Heart right ventricle (tissue), 16 donors: ENCODE results near the gene DCAF8. TPM values are rescaled to one million over a fixed set of nuclear protein-coding genes. Genes with fewer than 3 reads are reported as not detected.

Experiments
- ATAC-seq, 8 donors: fragments of 200-7000 bp; cut with Tn5 transposase; one replicate each; pipeline ENCODE4 v1.9.1; 2020; ENCODE audit warnings: mild to moderate bottlenecking in 8 of 8, moderate library complexity in 8 of 8, moderate number of reproducible peaks in 1 of 8
- DNase-seq, 2 donors: peaks; one replicate each; pipeline ENCODE4 v3.0.0-alpha.2; 2020
- H3K27ac ChIP-seq, 10 donors: fragments of 200-600 bp; sonication (generic) in 2 of 10; one replicate each; pipeline versions ENCODE4 v1.5.0 to v1.8.0; 2020 to 2022; ENCODE audit warnings: mild to moderate bottlenecking in 3 of 10
- H3K27me3 ChIP-seq, 7 donors: fragments of 200-600 bp; one replicate each; pipeline ENCODE4 v1.8.0; 2021 to 2022; ENCODE audit warnings: mild to moderate bottlenecking in 2 of 7
- H3K36me3 ChIP-seq, 9 donors: fragments of 200-600 bp; sonication (generic) in 1 of 9; one replicate each; pipeline versions ENCODE4 v1.5.0 to v1.8.0; 2020 to 2022; ENCODE audit warnings: mild to moderate bottlenecking in 2 of 9
- H3K4me1 ChIP-seq, 9 donors: fragments of 200-600 bp; sonication (generic) in 1 of 9; one replicate each; pipeline versions ENCODE4 v1.5.0 to v1.8.0; 2020 to 2022; ENCODE audit warnings: mild to moderate bottlenecking in 4 of 9
- H3K4me3 ChIP-seq, 10 donors: fragments of 200-600 bp; sonication (generic) in 2 of 10; one replicate each; pipeline versions ENCODE4 v1.5.0 to v1.8.0; 2020 to 2022; ENCODE audit warnings: mild to moderate bottlenecking in 7 of 10, moderate library complexity in 2 of 10
- H3K9me3 ChIP-seq, 11 donors: fragments of 200-600 bp in 10 of 11; sonication (generic) in 2 of 11; one replicate each; pipeline versions ENCODE4 v1.5.0 to v1.8.0; 2013 to 2022; ENCODE audit warnings: mild to moderate bottlenecking in 2 of 11, control low read depth in 1 of 11, moderate library complexity in 1 of 11
- WGBS, 2 donors: extraction: QIAGEN DNeasy Blood & Tissue Kit; methylation state at CpG; one replicate each; pipeline ENCODE4 v1.1.7; 2013; ENCODE audit warnings: inconsistent platforms in 1 of 2; 5-methylcytosine and 5-hydroxymethylcytosine counted together
- intact Hi-C, 10 donors: fragments of 100-400 bp; cut with DNase I; formaldehyde crosslinking; loops; one replicate each; pipeline versions ENCODE4 v1.11.1 to v1.14.2; 2022
- polyA plus RNA-seq, 2 donors: library from polyadenylated mRNA; stranded (reverse); fragments of 200-250 nt; gene quantifications; one replicate each; pipeline ENCODE4 v1.2.3, GENCODE V29; 2013
- total RNA-seq, 10 donors: library from RNA; stranded (reverse); fragmentation: NEBNext Ultra II Directional in 3 of 10; extraction: Animal tissue kit (Norgen Biotek cat#: 25700) in 3 of 10; gene quantifications; one replicate each; pipeline versions ENCODE4 v1.2.1 to v1.2.4, GENCODE V29; 2021 to 2023
- TF ChIP-seq, protein P1 (sequence below), 9 donors: fragments of 200-600 bp; sonication (generic) in 2 of 9; IDR thresholded peaks; one replicate each; pipeline versions ENCODE4 v1.5.0 to v1.8.0; 2021 to 2022; ENCODE audit warnings: antibody characterized with exemption in 9 of 9, mild to moderate bottlenecking in 5 of 9, moderate library complexity in 1 of 9
- donor health status: Arrhythmogenic right ventricular cardiomyopathy.
- donor health status: ischemic (EF 13 %, LVEDD 7.1; RV severe dilation, severe dysfunction).
- donor health status: healthy with polysubstance abuse.
- donor health status: DM: no; HTN: yes; CAD: no.
- donor health status: DM: no; HTN: no; CAD: no.
- donor health status: ischemic (EF 25% LVEDD 6.9; RV normal size, moderate dysfunction).
- donor health status: ischemic (EF 25% LVEDD 5.7; RV mildly dilated, moderate dysfunction).
- donor health status: healthy.
- donor health status: DM: yes; HTN: yes; CAD: no.
- donor health status: Ischemic cardiomyopathy.
- donor health status: ischemic (EF 35%, LVEDD 5.7; RV mildly dilated, moderate dysfunction).
- donor health status: nonischemic (EF 11% LVEDD 7.7; RV severe dilation, severe dysfunction).
- donor health status: DM: yes; HTN: yes; CAD: no.
- donor health status: PGD.
- donor health status: ischemic (EF 29% LVEDD 5.4; RV normal size, mild dysfunction).
- donor health status: nonischemic (EF 23%, LVEDD 6.1; RV moderate dilation, normal function).

DCAF8 gene
- total and polyA plus RNA-seq, 12 donors, result 47.1 to 171 (median 151) TPM

DNA sequence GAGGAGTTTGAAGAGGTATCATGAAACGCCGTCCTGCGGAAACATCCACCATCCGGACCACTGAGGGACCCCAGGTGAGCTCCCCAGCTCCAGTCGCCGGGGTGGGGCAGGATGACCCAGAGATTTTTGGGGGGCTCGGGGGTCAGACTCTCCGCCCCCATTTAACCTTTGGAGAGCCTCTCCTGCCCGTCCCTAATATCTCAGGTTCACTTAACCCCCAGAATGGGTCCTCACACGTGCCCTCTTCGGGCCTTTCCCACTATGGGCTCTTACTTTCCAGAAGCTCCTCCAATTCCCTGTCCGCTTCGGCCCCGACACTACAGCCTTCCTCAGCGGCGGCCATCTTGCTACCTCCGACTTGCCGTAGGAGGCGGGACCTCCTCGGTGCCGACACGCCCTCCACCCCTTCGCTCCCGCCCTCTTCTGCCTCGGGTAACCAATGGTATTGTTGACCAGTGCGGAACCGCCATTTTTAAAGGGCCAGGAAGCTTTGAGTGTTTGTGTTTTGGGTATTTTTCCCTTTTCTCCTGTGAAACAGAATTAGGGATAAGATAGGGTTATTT is 22.5 kb upstream of the DCAF8 start, which contains the start of gene PEX19:
PEX19 (minus strand) TSS at position 352 of the 563 bp plus-strand sequence; CDS start at position 343, 9 bp downstream.
- Histone ChIP-seq H3K4me3 (peak within 1 kb of the TSS; percentile 68 to 98 (median 80)), H3K27me3 (no peaks in the 10 kb centered on the region), H3K36me3 (peaks cover 0 to 56% (median 41%) of the 10 kb centered on the region in 9 donors), H3K4me1 (peaks cover 9 to 28% (median 20%) of the 10 kb centered on the region in 9 donors), H3K9me3 (no peaks in the 10 kb centered on the region), H3K27ac (peak within 1 kb of the TSS; percentile 30 to 92 (median 82))
- TF ChIP-seq, protein P1, sequence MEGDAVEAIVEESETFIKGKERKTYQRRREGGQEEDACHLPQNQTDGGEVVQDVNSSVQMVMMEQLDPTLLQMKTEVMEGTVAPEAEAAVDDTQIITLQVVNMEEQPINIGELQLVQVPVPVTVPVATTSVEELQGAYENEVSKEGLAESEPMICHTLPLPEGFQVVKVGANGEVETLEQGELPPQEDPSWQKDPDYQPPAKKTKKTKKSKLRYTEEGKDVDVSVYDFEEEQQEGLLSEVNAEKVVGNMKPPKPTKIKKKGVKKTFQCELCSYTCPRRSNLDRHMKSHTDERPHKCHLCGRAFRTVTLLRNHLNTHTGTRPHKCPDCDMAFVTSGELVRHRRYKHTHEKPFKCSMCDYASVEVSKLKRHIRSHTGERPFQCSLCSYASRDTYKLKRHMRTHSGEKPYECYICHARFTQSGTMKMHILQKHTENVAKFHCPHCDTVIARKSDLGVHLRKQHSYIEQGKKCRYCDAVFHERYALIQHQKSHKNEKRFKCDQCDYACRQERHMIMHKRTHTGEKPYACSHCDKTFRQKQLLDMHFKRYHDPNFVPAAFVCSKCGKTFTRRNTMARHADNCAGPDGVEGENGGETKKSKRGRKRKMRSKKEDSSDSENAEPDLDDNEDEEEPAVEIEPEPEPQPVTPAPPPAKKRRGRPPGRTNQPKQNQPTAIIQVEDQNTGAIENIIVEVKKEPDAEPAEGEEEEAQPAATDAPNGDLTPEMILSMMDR (IDR thresholded peaks at IDR 0.05), result peak in 1 of 9 donors; percentile 14
- peak; percentile 98 to 100 (median 100) for ATAC-seq
- WGBS, 2 donors, result 0% methylated on average over 27 of the region's 27 CpGs
- intact Hi-C loops, result loop anchor here in 1 of 10 donors (2.0 kb wide), 1 partner anchor 176 kb away; no protein-coding TSS in a partner anchor
- peak; percentile 93 to 94 for DNase-seq

DNA sequence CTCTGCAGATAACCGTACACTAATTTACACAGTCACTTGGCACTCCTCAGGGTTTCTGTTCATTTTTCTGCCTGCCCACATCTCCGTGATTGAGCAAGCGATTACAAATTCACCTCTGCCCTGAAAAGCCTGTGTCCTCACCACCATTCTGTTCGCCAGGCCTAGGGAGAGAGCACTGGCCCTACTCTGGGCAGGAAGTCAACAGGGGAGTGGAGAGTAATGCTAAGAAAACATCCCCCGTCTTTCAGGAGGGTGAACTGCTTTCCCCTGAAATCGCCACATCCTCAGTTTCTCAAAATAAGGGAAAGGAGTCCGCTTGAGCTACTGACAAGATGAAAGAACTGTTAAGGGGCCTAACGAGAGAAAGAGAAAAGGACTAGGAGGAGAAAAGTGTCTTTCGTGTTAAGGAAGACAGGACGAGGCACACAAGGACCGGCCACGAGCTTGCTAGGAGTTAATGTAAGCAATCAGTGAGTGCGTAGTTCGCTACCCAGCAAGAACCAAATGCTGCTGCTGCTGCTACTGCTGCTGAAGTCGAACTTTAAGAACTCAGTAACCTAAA is 22.0 kb upstream of the DCAF8 start:
- peak overlapping the region in 9 of 10 donors; percentile 70 to 92 (median 85) for H3K27ac ChIP-seq
- intact Hi-C loops, result loop anchor here in 1 of 10 donors (2.0 kb wide), 1 partner anchor 176 kb away; no protein-coding TSS in a partner anchor
- peaks cover 0 to 56% (median 41%) of the 10 kb centered on the region in 9 donors for H3K36me3 ChIP-seq
- DNase-seq (no peak), ATAC-seq (peak in 6 of 8 donors; percentile 32 to 53 (median 49))
- TF ChIP-seq, protein P1 (IDR thresholded peaks at IDR 0.05), result no peak
- peak overlapping the region; percentile 68 to 98 (median 80) for H3K4me3 ChIP-seq
- H3K9me3 ChIP-seq, result no peaks in the 10 kb centered on the region
- WGBS, 2 donors, result 3 to 4% methylated on average over 15 of the region's 15 CpGs
- peaks cover 9 to 28% (median 20%) of the 10 kb centered on the region in 9 donors for H3K4me1 ChIP-seq
- H3K27me3 ChIP-seq, result no peaks in the 10 kb centered on the region

DNA sequence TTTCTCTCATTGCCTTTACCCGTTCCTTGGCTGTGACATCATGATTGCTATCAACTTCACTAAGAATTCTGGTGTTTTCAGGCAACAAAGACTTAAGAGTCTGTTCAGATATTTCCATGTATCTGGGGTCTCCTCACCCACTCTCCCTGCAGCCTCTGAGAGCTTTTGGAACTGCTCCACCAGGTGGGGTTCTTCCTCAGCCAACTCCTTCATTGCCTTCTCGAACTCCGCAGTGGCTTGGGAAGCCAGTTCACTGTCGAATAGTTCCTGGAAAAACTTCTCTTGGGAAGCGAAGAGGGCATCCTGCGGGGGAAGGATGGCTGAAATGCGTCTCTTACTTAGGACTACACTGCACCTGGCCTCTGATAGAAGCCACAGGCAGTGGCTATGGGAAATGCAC is 20.5 kb upstream of the DCAF8 start:
- intact Hi-C loops, result no loop called here
- H3K9me3 ChIP-seq, result no peaks in the 10 kb centered on the region
- no peak overlapping the region for H3K4me3 ChIP-seq
- peaks cover 0 to 56% (median 48%) of the 10 kb centered on the region in 9 donors for H3K36me3 ChIP-seq
- H3K27me3 ChIP-seq, result no peaks in the 10 kb centered on the region
- WGBS, 2 donors, result 87 to 88% methylated on average over 7 of the region's 7 CpGs
- H3K27ac ChIP-seq, result no peak overlapping the region
- ATAC-seq (no peak), DNase-seq (no peak)
- H3K4me1 ChIP-seq, result peaks cover 9 to 30% (median 20%) of the 10 kb centered on the region in 9 donors
- TF ChIP-seq, protein P1 (IDR thresholded peaks at IDR 0.05), result no peak

DNA sequence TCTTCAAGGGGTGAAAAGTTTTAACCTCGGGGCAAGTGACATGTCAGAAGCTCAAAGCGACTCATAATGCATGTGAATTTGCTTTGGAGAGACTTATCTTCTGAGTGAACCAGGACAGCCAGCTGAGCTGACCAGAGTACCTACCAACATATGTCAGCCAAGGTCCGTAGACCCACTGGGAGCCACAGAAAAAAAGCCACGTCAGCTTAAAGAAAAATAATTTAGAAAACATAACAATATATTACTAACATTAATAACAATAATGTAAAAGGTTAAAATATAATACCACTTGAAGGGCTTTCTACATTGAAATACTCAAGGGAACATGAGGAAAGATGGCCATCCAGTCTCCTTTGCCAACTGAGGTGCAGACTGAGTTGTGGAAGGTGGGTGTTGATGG is 15.6 kb upstream of the DCAF8 start:
- no peaks in the 10 kb centered on the region for H3K27me3 ChIP-seq
- 91 to 94% methylated on average over 4 of the region's 4 CpGs for WGBS, 2 donors
- no peaks in the 10 kb centered on the region for H3K9me3 ChIP-seq
- H3K4me1 ChIP-seq, result peaks cover 0 to 14% (median 2%) of the 10 kb centered on the region in 9 donors
- no peak overlapping the region for H3K4me3 ChIP-seq
- intact Hi-C loops, result loop anchor here in 1 of 10 donors (10.0 kb wide), 1 partner anchor 407 kb away; no protein-coding TSS in a partner anchor
- H3K27ac ChIP-seq, result no peak overlapping the region
- ATAC-seq (no peak), DNase-seq (no peak)
- TF ChIP-seq, protein P1 (IDR thresholded peaks at IDR 0.05), result no peak
- peaks cover 0 to 76% (median 53%) of the 10 kb centered on the region in 9 donors for H3K36me3 ChIP-seq
